ENCODE measurements around the gene CENPA.
A peak's percentile ranks its signal among the peaks of the same experiment; 100 is the strongest.

CENPA gene

GRCh38 chr2:26840937-26841610 is 55.2 kb downstream of the CENPA start:
- peak; percentile 32 for DNase-seq (ENCODE audit: low spot score)

DNA sequence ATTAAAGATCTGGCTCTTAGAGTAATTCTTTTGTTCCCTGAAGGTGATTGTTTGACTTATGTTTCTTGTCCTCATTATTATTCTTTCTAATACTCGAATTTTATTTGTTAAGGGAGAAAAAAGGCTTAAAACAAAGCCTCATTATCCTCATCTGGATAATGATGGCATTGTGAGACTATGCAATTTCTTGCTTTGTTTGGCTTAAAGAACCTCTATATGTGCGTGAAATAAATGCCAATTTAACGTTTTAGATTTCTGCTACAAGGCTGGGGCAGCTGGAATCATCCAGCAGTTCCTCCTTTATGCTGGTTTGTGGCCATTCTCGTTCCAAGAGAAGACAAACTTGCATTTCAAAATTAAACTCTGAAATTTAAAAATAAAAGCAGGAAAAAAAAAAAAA is 57.2 kb downstream of the CENPA start:
- DNase-seq (ENCODE audit: low spot score): no peak

Data from SK-N-DZ (cell line).